ENCODE results near the gene ADAM15.

DNA sequence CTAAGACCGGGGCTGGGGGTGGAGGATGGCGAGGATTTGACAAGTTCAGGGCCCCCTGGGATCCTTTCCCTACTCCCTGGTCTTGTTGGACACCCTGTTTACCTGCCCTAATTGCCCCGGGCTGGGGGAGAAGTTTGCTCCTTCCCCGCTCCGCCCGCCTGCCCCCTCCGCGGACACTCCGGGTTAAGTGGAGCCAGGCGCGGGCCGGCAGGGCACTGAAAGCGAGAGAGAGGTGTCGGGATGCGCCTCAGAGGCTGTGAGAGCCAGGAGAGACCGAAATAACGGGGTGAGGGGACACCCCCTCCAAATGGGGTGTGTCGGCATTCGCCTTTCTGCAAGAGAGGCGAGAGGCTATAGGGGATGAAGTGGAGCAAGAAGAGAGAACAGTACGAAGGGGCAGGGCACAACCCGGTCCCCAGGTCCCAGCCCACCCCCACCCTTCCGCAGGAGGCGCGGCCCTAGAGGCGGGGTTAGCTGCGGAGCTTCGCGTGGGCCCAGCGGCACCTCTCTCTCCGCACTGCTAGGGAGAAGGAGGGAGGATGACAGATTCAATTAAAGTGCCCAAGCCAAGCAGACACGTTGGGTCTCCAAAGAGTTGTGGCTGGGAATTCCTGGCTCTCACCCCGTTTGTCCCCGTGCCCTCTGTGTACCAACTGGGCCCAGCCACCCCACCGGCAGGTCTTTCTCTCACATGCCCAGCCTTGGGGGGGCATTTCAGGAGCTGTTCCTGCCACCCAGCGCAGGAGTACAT, 31.4 kb downstream of the ADAM15 start:
- no peak for TF ChIP-seq CTCF (conservative IDR thresholded peaks at IDR 0.05)
- no peak for TF ChIP-seq EZH2 (IDR thresholded peaks at IDR 0.05; ENCODE audit: low read depth)

Data from PC-9 (cell line).